Hepatocyte (in vitro differentiated cells): ENCODE results near the gene IL34. TPM values are rescaled to one million over a fixed set of nuclear protein-coding genes. Genes with fewer than 3 reads are reported as not detected.

Source experiments
- DNase-seq: peaks from one replicate; pipeline ENCODE4 v3.0.0-alpha.2; 2016; ENCODE audit warnings: low spot score
- H2AFZ ChIP-seq: fragments of 200-600 bp; sonication (generic); 2 replicates; pipeline ENCODE4 v1.6.0; 2016; ENCODE audit warnings: antibody characterized with exemption, mild to moderate bottlenecking
- H3K27ac ChIP-seq: fragments of 200-600 bp; sonication (generic); 2 replicates; pipeline ENCODE4 v1.5.1; 2016; ENCODE audit warnings: mild to moderate bottlenecking
- H3K27me3 ChIP-seq: fragments of 200-600 bp; sonication (generic); 2 replicates; pipeline ENCODE4 v1.6.1; 2016
- H3K36me3 ChIP-seq: fragments of 200-600 bp; sonication (generic); replicated peaks from 2 replicates; pipeline ENCODE4 v1.5.1; 2016; ENCODE audit warnings: low read depth; ENCODE audit not compliant: insufficient read depth
- H3K4me1 ChIP-seq: fragments of 200-600 bp; sonication (generic); 2 replicates; pipeline ENCODE4 v1.5.1; 2016; ENCODE audit warnings: mild to moderate bottlenecking, moderate library complexity; ENCODE audit not compliant: insufficient read depth
- H3K4me2 ChIP-seq: fragments of 200-600 bp; sonication (generic); 2 replicates; pipeline ENCODE4 v1.6.0; 2016
- H3K4me3 ChIP-seq: fragments of 200-600 bp; sonication (generic); 2 replicates; pipeline ENCODE4 v1.5.1; 2016; ENCODE audit warnings: mild to moderate bottlenecking
- H3K79me2 ChIP-seq: fragments of 200-600 bp; sonication (generic); 2 replicates; pipeline ENCODE4 v1.6.0; 2017; ENCODE audit warnings: mild to moderate bottlenecking
- H3K9me2 ChIP-seq: fragments of 200-600 bp; sonication (generic); replicated peaks from 2 replicates; pipeline ENCODE4 v1.6.0; 2017; ENCODE audit warnings: mild to moderate bottlenecking; ENCODE audit not compliant: insufficient read depth
- H3K9me3 ChIP-seq: fragments of 200-600 bp; sonication (generic); 2 replicates; pipeline ENCODE4 v1.5.1; 2016; ENCODE audit warnings: low read depth, mild to moderate bottlenecking
- H4K20me1 ChIP-seq: fragments of 200-600 bp; sonication (generic); 2 replicates; pipeline ENCODE4 v1.6.0; 2016; ENCODE audit warnings: mild to moderate bottlenecking; ENCODE audit not compliant: insufficient read depth, poor library complexity, severe bottlenecking
- EZH2 ChIP-seq: fragments of 200-600 bp; sonication (generic); IDR thresholded peaks from 2 replicates; pipeline ENCODE4 v1.6.1; 2016; ENCODE audit warnings: antibody characterized with exemption, mild to moderate bottlenecking, borderline replicate concordance
- EZH2phosphoT487 ChIP-seq: fragments of 200-600 bp; sonication (generic); IDR thresholded peaks from one replicate; pipeline ENCODE4 v1.6.1; 2018; ENCODE audit warnings: antibody characterized with exemption, mild to moderate bottlenecking, low read depth, moderate library complexity; ENCODE audit not compliant: unreplicated experiment, severe bottlenecking
- WGBS: methylation state at CpG from one replicate; pipeline ENCODE4 v1.1.6; 2016; ENCODE audit warnings: low lambda C conversion rate; ENCODE audit errors: missing lambda C conversion rate; 5-methylcytosine and 5-hydroxymethylcytosine counted together
- polyA plus RNA-seq: library from polyadenylated mRNA; unstranded; fragments of >200 nt; fragmentation: Nextera tagmentation; extraction: Ambion mirVana; gene quantifications from 2 replicates; pipeline ENCODE4 v1.2.1, GENCODE V29; 2016
- total RNA-seq: library from RNA; depleted of rRNA; stranded (reverse); fragments of >200 nt; gene quantifications from 2 replicates; pipeline ENCODE4 v1.2.3, GENCODE V29; 2014
- TF ChIP-seq, protein P1 (sequence below): fragments of 200-600 bp; sonication (generic); IDR thresholded peaks from 2 replicates; pipeline ENCODE4 v1.5.1; 2016; ENCODE audit warnings: antibody characterized with exemption, mild to moderate bottlenecking; ENCODE audit not compliant: poor library complexity

The IL34 gene
- total and polyA plus RNA-seq, 2 experiments from 2014 or later: 0.48 to 2.2 TPM

- whole genome bisulfite sequencing: 89% methylated on average over 4 of the region's 4 CpGs
- Histone ChIP-seq H3K4me1 (peaks cover 57% of the 10 kb centered on the region), H3K4me3 (no peak overlapping the region), H3K9me3 (no peaks in the 10 kb centered on the region), H4K20me1 (no peaks in the 10 kb centered on the region), H3K9me2 (no peaks in the 10 kb centered on the region), H3K27ac (peak overlapping the region; percentile 92), H2AFZ (no peak overlapping the region), H3K4me2 (no peak overlapping the region), H3K79me2 (no peaks in the 10 kb centered on the region), H3K36me3 (no peaks in the 10 kb centered on the region), H3K27me3 (no peaks in the 10 kb centered on the region)
- DNase-seq: no peak
- no peak for TF ChIP-seq EZH2phosphoT487
- TF ChIP-seq, protein P1, sequence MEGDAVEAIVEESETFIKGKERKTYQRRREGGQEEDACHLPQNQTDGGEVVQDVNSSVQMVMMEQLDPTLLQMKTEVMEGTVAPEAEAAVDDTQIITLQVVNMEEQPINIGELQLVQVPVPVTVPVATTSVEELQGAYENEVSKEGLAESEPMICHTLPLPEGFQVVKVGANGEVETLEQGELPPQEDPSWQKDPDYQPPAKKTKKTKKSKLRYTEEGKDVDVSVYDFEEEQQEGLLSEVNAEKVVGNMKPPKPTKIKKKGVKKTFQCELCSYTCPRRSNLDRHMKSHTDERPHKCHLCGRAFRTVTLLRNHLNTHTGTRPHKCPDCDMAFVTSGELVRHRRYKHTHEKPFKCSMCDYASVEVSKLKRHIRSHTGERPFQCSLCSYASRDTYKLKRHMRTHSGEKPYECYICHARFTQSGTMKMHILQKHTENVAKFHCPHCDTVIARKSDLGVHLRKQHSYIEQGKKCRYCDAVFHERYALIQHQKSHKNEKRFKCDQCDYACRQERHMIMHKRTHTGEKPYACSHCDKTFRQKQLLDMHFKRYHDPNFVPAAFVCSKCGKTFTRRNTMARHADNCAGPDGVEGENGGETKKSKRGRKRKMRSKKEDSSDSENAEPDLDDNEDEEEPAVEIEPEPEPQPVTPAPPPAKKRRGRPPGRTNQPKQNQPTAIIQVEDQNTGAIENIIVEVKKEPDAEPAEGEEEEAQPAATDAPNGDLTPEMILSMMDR: no peak
- no peak for TF ChIP-seq EZH2
Observed at GRCh38 chr16:70694868-70695218, 48.5 kb downstream of the IL34 start.

DNA sequence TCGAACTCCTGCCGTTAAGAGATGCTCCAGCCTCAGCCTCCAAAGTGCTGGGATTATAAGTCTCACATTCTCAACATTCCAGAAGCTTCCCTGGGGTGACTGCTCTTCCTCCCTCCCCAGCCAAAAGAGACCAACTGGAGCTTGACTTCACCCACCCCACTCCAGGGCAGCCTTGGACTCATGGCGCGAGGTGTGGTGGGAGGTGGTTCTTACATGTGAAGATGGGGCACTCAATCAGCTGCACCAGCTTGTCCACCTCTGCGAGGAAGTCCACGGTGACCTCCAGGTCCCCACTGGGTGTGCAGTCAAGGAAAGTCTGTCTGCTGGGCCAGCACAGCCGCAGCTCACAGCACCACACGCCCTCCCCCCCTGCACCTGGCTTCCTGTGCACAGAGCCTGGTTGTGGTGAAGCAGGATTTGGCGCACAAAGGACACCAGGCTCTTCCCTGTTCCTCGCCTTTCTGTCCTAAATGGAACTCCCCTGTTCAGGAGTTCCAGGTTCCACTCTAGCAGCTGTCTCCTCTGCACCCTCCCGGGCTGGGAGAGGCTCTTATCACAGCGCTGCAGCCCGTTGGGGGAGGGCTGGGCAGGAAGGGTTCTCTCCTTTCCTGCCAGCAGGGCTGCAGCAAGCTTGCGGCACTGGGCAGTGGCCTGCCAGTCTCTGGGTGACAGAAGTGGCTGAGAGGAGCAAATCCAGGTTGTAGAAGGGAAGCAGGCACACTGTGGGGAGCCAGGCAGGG lies 49.1 kb downstream of the IL34 start:
- Histone ChIP-seq H4K20me1 (no peaks in the 10 kb centered on the region), H3K27ac (no peak overlapping the region), H3K9me3 (no peaks in the 10 kb centered on the region), H3K9me2 (no peaks in the 10 kb centered on the region), H3K4me2 (no peak overlapping the region), H3K79me2 (no peaks in the 10 kb centered on the region), H2AFZ (no peak overlapping the region), H3K27me3 (no peaks in the 10 kb centered on the region), H3K4me1 (peaks cover 57% of the 10 kb centered on the region), H3K4me3 (no peak overlapping the region), H3K36me3 (no peaks in the 10 kb centered on the region)
- no peak for DNase-seq
- TF ChIP-seq, protein P1: no peak
- TF ChIP-seq EZH2phosphoT487 (no peak), EZH2 (no peak)
- 77% methylated on average over 14 of the region's 14 CpGs for WGBS

DNA sequence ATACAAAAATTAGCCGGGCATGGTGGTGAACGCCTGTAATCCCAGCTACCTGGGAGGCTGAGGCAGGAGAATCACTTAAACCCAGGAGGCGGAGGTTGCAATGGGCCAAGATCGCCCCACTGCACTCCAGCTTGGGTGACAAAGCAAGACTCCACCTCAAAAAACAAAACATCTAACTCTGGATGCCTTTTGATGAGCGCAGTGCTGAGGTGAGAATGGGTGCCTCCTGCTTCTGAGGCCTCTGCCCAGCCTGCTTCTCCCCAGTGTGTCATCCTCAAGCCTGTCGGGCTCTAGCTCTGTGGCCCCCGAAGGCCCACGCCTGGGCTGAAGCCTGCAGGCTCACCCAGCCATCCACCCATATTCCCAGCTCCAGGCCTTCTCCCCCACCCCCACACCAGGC lies 50.0 kb downstream of the IL34 start:
- WGBS: 97% methylated on average over 7 of the region's 8 CpGs
- no peak overlapping the region for H2AFZ ChIP-seq
- peak overlapping the region; percentile 65 for H3K27ac ChIP-seq
- TF ChIP-seq EZH2 (no peak), EZH2phosphoT487 (no peak)
- TF ChIP-seq, protein P1: no peak
- H3K4me3 ChIP-seq: no peak overlapping the region
- no peak for DNase-seq
- peaks cover 49% of the 10 kb centered on the region for H3K4me1 ChIP-seq
- no peak overlapping the region for H3K4me2 ChIP-seq
- H3K27me3 ChIP-seq: no peaks in the 10 kb centered on the region
- no peaks in the 10 kb centered on the region for H3K36me3 ChIP-seq
- no peaks in the 10 kb centered on the region for H4K20me1 ChIP-seq
- H3K9me3 ChIP-seq: no peaks in the 10 kb centered on the region
- H3K79me2 ChIP-seq: no peaks in the 10 kb centered on the region
- H3K9me2 ChIP-seq: no peaks in the 10 kb centered on the region
